GM11168 (cell line): ENCODE results near the gene RPP25.
"Not testable (repeated sequence)": the region's sequence is repeated elsewhere in the genome, so short reads cannot be mapped to it uniquely, and the experiment has no call there.

Experiments
- in situ Hi-C: fragments of 300-500 bp; cut with MboI; formaldehyde crosslinking; loops from one replicate; pipeline ENCODE4 v1.12.0; 2022; ENCODE audit warnings: low sequenced_read_pairs; ENCODE audit not compliant: unreplicated experiment

RPP25 gene

DNA sequence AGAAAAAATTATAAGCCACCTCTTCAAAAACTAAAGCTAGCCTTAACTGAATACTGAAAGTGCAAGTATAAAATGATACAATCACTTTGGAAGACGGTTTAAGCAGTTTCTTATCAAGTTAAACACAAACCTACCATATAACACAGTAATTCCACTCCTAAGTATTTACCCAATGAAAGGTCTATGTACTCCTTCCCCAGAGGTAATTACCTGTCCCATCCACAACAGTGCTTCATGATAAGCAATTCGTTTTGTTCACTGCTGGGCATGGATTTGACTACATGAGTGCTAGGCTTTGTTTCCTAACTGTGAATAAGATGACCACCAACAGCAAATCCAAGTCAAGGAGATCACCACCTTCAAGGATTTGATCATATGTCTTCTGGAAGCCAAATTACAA, 23.0 kb downstream of the RPP25 start:
- in situ Hi-C loops = no loop called here

DNA sequence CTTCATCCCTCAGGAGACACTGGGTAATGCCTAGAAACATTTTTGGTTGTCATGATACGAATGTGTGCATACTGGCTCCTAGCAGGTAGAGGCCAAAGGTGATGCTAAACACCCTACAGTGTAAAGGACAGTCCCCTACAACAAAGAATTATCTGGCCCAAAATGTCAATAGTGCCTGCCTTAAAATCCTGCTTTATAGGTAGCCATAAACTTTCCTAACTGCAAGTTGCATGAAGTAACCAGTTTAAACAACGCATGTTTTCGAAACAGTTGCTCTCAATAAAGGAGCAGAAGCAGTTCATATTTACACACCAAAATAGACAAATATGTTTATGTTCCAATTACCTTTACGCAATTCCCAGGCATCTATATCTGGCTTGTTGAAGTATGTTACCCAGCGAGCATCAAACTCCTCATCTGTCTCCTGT, 27.8 kb downstream of the RPP25 start:
- in situ Hi-C loops = no loop called here

DNA sequence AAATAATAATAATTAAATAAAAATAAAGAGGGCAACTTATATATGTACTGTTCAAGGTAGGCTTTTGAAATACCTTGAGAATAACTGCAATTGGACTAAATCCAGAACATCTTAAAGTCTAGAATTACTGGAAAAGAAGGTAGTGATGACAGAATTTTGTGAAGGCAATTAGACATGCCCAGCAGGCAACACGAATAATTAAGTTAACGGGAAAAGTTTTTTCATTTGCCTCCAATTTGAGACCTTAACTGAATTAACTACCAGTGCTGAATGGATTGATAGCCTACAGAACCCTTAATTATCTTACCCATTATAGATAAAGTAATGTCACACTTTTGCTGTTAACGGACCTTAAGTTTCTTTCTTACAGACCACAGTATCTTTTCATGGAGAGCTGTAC, 32.0 kb downstream of the RPP25 start:
- in situ Hi-C loops = no loop called here

DNA sequence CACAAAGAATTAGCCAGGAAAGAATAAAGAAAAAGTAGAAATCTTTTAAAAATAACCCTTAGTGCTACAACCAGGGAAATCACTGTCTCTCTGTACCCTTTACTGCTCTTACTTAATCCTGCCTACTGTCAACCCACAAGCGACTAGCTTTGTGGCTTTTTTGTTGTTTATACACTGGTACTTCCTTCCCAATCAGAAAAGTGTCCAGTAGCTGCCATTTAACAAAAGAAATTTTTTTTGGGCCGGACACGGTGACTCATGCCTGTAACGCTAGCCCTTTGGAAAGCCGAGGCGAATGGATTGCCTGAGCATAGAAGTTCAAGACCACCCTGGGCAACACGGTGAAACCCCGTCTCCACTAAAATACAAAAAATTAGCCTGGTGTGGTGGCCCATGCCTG, 36.1 kb downstream of the RPP25 start:
- in situ Hi-C loops = no loop called here

DNA sequence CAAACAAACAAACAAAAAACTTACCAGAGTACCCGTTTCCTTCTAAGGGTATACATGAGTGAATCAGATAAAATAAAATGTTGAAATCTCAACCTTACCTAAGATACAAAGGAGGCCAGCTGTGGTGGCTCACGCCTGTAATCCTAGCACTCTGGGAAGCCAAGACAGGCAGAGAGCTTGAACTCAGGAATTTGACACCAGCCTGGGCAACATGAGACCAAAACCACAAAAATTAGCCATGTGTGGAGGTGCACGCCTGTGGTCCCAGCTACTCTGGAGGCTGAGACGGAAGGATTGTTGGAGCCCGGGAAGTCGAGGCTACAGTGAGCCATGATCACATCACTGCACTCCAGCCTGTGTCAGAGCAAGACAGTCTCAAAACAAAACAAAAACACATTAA, 38.9 kb downstream of the RPP25 start:
- in situ Hi-C loops = no loop called here

DNA sequence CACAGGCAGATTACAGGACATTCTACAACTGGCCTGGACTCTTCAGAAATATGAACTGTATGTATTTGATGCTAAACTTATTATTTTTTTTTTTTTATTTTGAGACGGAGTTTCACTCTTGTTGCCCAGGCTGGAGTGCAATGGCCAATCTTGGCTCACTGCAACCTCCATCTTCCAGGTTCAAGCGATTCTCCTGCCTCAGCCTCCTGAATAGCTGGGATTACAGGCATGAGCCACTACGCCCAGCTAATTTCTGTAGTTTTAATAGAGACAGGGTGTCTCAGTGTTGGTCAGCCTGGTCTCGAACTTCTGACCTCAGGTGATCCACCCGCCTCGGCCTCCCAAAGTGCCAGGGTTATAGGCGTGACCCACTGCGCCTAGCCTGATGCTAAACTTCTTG, 42.8 kb downstream of the RPP25 start:
- in situ Hi-C loops = not testable (repeated sequence)

DNA sequence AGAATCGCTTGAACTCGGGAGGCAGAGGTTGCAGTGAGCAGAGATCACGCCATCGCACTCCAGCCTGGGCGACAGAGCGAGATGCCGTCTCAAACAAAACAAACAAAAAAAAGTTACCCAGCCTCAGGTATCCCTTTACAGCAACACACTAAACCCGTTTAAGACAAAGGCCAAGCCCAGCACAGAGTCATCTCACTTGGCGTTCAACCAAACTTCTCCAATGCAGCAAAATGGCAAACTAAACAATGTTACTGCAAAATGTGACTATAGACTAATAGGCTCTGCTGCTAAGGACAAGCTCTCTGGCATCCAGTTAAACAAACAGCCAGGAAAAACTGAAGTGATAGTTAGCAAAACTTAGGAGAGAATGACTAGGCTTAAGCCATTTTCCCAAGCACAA, 43.5 kb downstream of the RPP25 start:
- in situ Hi-C loops = no loop called here

DNA sequence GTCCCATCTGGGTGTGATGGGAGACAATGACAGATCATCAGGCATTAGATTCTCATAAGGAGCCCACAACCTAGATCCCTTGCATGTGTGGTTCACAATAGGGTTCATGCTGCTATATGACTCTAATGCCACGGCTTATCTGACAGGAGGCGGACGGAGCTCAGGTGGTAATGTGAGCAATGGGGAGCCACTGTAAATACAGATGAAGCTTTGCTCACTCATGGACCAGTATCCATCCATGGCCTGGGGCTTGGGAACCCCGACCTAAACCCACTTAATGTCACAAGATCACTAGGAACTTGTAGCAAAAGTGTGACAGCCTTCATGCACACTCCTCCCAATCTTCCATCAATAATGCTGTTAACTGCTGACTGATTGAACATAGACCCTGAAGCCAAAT, 47.9 kb downstream of the RPP25 start:
- in situ Hi-C loops = no loop called here

DNA sequence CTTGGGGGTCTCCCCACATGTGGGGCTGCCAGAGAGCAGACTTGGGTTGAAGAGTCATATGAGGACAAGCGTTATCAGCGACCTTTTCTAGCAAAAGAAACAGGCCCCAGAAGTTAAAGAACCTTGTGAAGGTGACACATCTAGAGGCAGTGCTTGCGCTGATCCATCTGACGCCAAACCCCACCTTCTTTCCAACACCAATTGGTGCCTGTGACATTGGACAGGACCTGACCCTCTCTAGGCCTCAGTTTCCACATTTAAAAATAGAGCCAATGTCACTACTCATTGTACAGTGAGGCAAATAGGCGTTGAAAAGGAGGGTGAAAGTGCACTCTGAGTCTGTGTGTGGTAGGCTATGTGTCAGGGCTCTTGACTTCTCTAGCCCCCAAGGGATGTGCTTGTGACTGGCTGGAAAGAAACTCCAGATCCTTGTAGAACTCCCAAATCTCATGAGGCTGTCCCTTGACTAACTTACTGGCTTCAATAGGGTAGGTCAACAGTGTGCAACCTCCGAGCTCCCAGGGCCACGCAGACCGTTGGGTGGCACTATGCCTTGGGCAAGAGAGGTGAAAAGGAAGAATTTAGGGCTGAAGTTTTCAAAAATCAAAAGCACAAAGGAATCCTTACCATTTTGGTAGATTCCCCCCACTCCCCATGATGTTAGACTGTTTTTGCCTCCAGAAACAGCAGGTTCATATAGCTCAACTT, 49.3 kb downstream of the RPP25 start:
- in situ Hi-C loops = no loop called here

DNA sequence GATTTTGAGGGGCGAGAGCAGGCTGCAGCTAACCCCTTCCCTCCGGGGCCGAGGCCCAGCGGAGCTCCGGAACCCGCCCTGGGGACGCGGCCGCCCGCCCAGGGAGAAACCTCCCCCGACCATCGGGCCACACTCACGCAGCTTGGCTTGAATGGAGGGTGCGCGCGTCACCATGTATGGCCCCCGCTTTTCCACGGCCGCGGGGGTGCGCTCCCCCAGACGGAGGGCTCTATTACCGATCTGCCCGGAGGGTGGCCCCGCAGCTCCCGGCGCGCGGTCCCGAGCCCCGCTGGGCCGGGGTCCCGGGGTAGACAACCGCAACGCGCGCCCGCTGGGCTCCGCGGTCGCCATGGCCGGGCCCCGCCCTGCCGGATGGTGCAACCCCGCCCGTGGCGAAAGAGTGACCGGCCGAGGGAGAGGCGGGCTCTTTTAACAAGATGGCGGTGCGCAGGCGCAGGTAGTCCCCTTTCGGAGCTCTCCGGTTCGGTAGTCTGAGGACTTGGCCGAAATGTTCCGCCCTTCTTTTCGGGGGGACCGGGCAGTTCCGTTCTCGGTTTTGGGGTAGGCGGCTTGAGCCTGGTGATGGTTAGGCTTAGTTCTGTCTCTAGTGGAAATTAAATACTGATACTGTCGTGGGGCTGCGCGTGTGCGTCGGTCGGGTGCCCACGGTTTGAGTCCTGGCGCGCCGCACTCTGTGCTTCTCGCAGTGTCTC, 50.0 kb downstream of the RPP25 start, which contains the start of gene FAM219B:
TSS of gene FAM219B (minus strand) at position 402 of the 713 bp plus-strand sequence. CDS start at position 351, 51 bp downstream.
- in situ Hi-C loops = no loop called here

DNA sequence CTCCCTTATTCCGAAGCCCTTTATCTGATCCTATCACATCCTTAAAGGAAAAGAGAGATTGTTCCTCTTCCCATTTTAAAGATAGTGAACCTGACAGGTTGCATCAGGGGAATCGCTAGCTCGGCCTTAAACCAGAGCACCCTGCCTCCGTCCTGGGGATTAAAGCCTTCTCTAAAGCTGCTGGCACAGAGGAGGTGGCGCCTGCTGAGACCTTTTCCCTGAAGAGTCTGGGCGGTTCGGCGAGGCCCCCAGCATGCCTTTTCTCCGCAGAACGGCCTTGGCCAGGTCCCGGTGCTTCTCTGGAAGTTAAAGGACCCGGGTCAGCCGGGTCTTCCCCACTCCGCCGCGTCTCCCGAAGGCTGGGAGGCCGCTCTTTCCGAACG, 50.5 kb downstream of the RPP25 start:
- in situ Hi-C loops = no loop called here
